Mesenteric fat pad (tissue), 1 donor: ENCODE data around the gene GH1. TPM values are rescaled to one million over a fixed set of nuclear protein-coding genes. Genes with fewer than 3 reads are reported as not detected.
"Not testable (repeated sequence)": the region's sequence is repeated elsewhere in the genome, so short reads cannot be mapped to it uniquely, and the experiment has no call there.

Source experiments
- DNase-seq: peaks from one replicate; pipeline ENCODE4 v3.0.0-alpha.2; 2020; ENCODE audit warnings: low spot score
- long read RNA-seq: library from polyadenylated mRNA; unstranded; transcript quantifications from one replicate; pipeline ENCODE4 v2.0.0, GENCODE V29; 2020
- total RNA-seq: library from RNA; stranded (reverse); fragmentation: NEBNext Ultra II Directional; extraction: Animal tissue kit (Norgen Biotek cat#: 25700); gene quantifications from one replicate; pipeline ENCODE4 v1.2.1, GENCODE V29; 2021
- donor health status: DM: yes; HTN: yes; CAD: no.

Gene GH1
- not detected for total RNA-seq
- long read RNA-seq, result 0 reads

DNA sequence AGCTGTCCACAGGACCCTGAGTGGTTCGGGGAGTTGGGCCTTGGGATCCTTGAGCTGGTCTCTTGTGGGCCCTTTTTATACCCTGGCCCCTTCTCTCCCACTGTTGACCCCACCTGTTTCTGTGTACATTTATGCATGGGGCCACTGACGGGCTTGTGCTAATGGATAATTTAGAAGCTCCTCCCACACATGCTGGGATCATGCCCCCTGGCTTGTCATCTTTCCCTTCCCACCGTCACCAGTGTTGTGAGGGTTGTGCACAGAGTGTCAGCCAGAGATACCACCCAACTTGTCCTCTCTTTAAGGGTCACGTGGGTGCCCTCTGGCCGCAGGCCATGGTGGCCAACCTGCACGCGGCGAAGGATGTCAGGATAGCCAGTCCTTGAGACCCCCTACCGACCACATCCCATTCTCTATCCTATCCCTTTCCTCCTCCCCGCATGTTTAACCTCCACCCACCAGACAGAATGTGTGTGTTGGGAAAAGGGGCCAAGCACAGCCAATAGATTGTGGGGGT lies at the start of gene GH1:
Gene GH1 (minus strand): TSS at position 51 of the 517 bp plus-strand sequence. CDS start 63 bp downstream, outside the sequence.
- not testable (repeated sequence) for DNase-seq

DNA sequence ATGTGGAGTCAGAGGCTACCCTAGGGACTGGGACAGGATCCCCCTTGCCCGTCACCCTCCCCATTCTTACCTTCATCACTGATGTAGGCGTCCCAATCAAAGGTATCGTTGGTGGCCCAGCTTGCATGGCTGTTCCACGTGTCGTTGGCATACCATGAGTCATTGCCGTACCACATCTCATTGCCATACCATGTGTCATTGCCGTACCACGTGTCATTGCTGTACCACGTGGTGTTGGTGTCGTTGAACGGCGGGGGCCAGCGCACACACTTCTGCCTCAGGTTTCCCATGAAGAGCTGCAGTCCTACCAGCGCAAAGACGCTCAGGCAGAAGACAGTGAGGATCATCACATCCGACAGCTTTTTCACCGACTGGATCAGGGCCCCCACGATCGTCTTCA lies 49.3 kb upstream of the GH1 start:
- DNase-seq, result no peak

DNA sequence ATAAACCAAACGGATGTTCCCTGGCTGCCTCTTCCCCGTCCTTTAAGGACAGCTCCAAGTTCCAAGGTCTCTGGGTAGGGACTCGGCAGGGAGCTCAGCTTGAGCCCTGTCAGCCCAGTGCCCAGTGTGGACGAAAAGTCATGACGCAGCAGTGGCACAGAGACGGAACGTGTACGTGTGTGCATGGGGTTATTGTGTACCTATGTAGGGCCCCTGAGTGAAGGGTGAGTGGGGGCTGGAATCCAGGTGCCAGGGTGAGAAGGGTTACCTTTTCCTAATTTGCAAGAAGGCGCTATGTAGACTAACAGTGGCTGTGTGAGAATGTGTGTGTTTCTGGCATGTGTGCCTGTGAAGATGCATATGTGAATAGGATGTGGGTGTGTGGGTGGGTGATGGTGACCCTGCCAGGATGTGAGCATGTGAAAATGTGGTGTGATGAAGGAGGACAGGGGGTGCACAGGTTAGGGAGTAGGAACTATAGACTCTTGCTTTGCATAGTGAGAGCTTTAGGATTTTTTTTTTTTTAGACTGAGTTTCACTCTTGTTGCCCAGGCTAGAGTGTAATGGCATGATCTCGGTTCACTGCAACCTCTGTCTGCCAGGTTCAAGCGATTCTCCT lies 48.1 kb upstream of the GH1 start:
- DNase-seq, result no peak

DNA sequence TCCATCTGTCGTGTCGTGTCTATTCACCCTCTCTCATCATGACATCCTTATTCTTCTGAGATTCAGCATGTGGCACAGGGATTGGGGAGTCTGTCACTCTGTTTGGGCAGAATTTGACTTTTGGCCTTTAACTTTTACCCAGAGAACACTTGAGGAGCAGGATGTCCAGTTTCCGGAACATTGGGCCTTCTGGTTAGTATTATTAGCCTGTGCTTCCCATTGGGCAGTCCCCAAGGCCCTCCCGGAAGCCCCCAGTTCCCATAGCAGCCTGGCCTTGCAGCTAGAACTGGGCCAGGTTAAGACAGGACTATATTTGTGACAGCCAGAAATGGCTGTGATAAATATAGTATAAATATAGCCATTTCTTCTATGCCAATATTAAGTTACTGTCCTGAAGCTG lies 44.5 kb upstream of the GH1 start:
- DNase-seq, result no peak

DNA sequence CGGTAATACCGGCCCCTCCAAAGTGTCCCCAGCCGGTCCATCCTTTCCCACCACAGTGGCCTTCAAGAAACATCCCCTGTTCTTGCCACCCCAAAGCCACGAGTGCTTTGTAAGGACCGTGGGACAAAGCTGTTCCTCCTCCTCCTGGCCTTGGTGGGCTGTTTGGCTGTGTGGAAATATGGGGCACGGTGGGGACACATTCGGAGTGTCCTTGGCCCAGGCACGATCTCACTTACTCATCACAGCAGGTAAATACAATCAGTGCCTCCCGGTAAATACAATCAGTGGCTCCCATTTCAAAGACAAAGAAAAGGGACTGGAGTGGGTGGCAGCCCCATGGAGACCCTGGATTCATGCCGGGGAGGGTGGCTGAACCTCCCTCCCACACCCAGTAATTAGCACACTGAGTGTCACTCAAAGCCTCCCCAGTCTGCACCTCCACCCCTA lies 43.7 kb upstream of the GH1 start:
- no peak for DNase-seq

DNA sequence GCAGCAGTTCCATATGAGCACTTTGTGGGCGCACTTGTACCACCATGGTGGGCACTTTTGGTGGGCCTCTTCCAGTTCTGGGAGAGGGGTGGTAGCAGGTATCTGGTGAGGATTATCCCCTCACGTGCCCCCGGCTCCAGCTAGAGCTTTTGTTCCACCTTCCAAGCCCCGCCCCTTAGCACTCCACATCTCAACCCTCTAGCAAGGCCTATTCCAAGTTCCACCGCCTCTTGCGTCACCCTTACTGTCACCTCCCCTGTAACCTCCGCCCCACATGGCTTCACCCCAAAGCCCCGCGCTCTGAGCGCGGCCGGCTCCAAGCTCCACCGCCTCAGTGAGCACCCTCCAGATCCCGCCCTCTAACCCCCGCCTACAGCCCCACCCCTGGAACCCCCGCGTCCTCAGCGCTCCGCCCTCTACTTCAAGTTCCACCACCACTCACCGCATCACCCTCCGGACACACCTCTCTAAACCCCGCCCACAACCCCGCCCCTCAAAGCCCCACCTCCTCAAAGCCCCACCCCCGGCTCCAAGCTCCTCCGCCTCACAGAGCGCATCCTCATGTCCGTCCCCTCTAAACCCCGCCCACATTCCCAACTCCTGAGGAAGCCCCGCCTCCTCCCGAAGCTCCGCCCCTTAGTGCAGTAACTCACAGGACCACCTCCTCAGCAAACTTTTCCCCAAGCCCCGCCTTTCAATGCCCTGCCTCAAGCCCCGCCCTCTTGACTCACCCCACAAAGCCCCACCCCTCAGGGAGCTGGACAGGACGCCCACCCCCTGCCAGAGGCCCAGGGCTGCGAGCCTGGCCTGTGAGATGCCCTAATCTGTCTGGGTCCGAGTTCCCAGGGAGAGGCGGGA lies 42.9 kb upstream of the GH1 start:
- no peak for DNase-seq

DNA sequence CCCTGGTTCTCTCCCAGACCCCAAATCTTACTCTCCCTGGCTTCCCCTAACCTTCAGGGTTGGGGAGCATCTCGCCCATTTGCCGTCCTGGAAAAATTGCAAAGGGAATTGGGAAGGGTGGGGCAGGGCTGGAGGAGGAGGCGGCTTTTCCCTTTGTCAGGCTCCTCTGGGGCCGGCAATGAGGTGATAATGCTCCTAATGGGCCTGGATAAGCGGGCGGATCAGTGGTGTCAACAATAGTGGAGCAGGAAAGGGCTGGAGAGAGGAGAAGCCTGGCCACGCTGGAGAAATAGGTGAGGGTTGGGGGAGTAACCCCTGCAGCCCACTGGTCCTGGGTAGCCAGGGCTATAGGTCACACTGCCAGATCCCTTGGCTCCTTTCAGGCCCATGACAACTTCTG lies 41.8 kb upstream of the GH1 start:
- DNase-seq, result no peak

DNA sequence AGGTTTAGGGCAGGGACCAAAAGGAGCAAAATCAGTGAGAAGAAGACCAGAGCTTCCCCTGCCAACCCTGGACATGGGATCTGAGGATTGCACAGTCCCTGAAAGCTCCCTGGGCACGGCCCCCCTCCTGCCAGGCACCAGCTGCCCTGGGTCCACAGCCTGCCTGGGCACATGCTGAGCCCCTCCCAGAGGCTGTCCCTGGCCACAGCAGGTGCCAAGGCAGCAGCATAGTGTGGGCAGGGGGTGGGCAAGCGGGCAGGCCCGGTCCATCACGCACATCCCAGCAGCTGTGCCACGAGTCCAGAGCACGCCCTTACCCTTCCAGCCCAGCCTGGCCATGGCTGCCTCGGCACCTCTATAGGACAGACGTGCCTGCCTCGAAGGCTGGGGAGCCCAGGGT lies 41.4 kb upstream of the GH1 start:
- no peak for DNase-seq

DNA sequence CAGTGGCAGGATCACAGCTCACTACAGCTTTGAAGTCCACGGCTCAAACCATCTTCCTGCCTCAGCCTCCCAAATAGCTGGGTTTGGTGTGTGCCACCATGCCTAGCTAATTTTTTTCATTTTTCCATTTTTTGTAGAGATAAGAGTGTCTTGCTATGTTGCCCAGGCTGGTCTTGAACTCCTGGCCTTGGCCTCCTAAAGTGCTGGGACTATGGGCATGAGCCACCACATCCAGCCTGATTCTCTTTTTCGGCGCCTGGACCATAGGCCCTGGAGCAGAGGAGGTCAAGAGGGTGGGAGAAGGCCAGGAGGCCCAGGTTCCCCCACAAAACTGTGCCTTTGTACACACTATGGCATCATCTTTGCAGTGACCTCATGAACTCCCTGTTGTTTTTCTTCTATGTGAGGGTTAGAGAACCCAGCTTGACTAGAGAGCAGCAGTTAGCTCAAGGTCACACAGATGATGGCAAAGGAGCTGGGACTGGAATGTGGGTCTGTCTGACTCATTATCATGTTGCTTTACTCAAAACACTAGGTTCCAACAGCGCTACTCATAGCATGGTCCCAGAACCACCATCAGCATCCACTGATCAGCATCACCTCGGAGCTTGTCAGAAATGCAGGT lies 37.8 kb upstream of the GH1 start:
- DNase-seq, result no peak

DNA sequence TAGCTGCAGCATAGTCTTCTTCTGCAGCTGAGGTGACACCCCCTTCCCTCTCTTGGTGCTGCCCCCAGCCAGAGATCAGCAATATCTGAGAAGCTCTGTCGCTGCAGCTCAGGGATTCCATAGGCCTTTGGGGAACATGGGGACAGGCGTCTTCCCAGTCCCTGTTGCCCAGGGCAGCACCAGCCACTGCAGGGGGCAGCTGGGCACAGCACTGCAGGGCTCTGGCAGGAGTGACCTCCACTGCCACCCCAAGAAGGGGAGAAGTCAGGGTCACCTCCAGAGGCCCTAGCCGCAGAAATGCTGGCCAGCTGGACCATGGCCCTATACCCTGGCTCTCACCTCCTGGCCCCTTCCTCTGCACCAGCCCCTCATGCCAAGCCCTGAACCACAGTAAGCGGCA lies 37.2 kb upstream of the GH1 start:
- DNase-seq, result no peak

DNA sequence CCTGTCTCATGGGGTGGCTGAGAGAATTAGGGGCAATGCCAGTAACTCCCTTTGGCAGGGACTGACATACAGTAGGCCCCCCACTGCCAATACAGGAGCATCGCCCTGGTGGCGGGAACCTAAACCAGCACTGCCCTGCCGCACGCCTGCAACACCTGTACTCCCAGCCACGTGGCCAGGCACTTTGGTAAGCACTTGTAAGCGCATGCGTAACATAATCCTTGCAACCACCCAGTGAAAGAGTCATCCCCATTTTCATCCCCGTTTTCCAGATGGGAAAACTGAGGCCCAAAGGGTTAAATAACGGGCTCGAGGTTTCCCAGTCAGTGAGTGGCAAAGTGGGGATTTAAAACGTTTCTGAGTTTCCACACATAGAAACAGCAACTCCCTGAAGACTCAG lies 36.6 kb upstream of the GH1 start:
- DNase-seq, result no peak

DNA sequence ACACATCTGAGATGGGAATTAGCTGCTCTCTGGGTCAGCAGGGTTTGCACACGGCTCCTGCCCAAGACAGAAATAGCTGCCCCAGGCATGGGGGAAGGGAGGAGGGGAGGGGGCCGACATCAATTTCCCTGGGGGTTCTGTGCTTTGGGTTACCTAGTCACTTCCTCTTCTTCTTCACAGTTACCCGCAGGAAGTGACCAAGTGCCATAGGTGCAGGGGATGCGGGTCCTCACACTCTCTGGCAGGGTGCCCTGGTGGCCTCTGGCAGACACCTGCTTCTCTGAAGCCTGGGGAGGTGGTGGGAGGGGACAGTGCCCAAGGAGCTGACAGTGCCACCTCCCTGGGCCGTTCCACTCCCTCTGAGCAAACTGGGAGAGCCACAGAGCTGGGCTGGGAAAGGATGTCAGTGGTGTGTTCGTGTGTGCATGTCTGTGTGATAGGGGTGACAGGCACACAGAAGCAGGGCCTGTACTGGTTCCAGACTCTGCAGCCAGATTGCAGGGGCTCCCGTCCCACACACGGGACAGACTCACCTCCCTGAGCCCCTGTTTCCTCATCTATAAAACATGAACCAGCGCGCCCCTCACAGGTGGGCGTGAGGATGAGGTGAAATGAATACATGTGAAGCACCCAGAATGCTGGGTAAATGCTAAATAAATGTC lies 35.9 kb upstream of the GH1 start:
- DNase-seq, result no peak

DNA sequence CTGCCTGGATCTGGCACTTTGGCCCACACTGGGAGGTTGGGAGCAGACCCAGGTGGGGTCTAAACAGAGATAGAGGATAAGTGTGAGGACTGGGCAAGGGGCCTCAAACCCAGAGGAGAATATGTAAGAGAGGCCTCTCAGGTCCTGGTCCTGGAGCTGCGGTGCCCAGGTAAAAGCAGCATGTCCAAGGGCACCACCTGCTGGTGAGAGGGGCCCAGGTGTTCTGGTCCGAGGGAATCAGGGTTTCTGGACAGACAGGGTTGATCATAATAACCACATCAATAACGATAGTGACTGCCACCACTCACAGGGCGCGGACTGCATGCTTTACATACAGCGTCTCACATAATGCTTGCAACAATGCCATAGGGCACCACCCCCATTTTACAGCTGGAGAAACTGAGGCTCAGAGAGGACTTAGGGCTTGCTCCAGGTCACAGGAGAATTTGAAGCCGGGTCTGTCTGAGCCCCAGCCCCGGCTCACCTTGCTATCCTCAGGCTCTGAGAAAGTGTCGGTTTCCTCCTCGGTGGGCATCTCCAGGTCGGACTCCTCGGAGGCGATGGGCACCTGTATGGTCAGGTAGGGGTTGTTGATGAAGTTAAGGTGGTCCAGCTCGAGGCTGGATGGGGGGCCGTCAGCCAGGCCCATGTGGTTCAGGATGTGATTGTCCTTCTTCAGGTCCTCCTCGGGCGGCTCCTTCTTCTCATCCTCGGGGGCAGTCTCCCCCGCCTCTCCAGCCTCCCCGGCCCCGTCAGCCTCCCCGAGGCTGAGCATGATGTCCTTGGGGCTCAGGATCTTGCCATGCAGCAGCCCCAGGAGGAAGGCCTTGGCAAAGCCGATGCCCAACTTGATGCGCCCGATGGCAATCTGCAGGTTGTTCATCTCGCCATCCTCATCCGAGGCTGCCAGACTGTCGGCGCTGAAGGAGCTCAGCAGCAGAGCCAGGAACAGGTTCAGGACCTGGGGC lies 32.6 kb upstream of the GH1 start:
- no peak for DNase-seq

DNA sequence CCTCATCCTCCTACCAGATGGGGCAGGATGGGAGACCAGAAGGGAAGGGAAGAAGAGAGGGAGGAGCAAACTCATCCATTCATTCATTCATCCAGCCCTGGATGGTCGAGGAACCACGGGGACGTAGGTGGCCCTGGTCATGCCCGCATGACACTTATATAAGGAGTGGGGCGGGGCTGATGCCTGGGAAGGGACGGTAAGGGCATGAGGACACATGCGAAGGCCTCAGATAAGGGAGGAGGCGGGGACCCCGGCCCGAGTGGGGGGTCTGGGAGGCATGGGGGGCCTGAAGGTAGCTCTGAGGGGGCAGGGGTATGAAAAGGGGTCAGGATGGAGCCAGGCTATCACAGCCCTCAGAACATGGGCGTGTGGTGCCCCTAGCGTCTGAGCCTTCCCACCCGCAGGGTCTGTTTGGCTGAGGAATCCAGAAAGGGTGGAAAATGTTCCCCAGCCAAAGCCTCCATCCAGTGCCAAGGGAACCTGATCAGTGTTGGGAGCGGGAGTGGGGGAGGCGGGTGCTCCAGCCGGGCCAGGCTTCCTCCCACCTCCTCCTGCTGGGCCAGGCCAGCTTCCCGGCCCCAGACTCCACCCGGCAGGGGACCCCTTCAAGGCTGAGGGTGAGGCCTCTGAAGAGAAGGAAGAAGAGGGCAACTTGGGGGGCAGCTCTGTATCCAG lies 31.1 kb upstream of the GH1 start:
- no peak for DNase-seq

DNA sequence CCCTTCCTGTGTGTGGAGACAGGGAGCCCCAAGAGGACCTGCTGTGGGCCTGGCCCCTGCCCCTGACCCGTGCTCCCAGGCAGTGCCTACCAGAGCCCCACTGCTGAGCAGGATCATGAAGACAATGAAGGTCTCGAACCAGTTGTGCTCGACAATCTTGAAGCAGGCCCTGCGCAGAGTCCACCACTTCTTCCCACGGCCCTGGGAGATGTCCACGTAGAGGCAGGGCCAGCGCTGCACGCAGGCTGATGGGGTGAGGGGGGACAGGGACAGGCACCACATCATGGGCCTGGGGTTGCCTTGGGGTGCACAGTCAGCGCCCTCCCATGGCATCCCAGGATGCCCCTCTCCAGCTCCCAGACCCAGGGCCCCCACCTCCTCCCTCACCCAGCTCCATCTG lies 29.9 kb upstream of the GH1 start:
- DNase-seq, result no peak

DNA sequence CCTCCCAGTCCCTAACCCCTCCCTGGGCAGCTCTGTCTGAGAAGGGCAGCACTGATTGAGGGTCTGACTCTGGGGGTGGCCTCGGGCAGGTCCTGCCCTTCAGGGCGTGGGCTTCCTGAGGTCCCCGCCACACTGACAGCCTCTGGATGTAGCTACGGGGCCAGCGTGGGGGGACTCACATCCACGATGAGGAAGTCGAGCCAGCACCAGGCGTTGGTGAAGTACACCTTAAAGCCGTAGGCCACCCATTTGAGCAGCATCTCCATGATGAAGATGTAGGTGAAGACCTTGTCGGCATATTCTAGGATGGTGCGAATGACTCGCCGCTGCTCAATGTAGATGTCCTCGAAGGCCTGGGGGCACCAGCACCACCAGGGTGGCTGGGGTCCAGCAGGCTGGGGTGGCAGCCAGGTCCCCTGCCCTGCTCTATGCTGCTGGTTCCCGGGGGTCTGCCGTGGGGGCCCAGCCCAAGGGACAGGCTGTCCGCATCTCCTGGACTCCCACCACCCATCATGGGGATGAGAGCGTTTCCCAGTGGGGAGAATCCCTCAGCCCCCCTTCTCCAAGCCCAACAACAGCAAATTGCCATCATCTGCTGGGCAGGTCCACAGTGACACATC lies 29.2 kb upstream of the GH1 start:
- DNase-seq, result no peak

DNA sequence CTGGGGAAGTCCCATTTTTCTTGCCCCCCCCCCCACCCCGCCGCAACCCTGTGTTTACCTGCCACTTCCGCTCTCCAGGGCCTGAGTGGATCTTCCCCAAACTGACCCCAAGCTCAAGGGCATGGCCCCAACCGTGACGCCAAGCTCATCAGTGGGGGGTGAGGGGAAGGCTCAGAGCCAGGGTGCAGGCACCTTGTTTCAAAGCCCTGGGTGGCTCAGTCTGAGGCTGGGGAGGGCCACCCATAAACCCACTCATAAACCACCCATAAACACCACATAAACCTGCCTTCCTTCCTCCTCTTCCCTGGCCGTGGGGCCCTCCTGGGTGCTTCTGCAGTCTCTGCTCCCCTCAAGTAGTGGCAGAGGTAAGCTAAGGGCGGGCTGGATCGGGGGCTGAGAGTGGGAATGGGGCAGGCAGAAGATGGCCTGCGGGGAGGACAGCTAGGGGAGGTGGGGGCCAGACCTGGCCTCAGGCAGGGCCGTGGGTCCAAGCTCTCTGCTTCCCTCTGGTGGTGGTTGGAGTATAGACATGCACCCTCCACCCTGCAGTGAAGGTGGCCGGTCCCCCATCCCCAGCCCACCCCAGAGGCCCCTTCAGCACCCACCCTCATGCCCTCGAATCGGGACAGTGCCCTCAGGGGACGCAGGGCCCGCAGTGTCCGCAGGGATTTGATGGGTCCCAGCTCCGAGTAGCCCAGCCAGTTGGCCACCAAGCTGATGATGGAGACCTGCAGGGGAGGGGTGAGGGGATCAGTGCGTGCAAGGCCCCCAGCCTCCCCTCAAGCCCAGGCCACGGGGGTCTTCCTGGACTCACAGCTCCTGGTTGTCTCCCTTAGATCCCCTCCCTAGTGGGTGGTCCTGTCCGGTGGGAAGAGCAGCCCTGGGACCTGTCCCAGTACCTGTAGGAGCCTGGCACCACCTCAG lies 28.1 kb upstream of the GH1 start:
- no peak for DNase-seq

DNA sequence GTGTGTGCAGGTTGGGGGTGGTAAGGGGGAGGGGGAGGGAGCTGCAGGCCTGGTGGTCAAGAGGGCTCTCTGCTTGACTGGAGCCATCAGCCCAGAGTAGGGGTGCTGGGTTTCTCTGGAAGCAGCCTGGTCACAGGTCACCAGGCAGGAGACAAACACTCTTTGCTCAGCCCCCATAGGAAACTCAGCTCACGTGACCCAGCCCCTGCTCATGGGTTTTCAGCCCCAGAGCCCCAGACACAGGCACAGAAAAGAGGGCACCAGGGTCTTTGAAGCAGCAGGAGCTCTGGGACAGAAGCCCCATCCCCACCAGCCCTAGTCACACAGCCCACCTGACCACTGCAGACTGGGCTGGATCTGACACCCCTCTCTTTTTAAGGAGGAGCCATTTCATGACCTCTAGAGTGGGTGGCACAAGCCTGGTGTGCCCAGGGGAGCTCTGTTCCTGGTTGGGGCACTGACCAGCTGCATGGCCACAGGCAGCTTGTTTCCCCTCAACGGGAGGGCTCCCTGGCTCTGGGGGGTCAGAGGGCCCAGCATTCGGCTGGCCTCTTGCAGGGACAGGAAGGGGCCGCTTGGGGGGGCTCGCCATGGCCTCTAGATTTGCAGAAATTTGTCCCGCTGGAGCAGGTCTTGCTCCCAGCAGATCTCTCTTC lies 27.3 kb upstream of the GH1 start:
- no peak for DNase-seq
